EL (cell line): Measurements from ENCODE around the gene PHLDA3.

ENCODE experiments used
- DNase-seq: peaks from one replicate; pipeline ENCODE4 v3.0.0-alpha.2; 2016

The PHLDA3 gene

DNA sequence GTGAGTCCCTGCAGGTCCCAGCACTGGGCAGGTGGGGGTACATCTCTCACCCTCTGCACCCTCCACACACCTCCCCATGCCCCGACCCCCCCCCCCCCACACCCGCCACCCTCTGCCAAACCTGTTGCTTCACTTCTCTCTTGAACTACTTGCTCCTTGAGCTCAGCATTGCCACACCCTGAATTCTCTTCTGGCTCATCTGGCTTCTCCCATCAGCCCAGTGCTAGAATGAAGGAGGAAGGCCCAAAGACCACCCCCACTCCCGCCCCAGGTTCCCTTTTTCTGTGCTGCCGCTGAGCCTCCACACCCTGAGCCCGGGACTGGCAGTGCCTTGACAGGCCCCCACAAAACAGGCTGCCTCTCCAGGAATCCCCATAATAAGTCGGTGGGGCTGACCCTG, 41.0 kb downstream of the PHLDA3 start:
- no peak for DNase-seq

DNA sequence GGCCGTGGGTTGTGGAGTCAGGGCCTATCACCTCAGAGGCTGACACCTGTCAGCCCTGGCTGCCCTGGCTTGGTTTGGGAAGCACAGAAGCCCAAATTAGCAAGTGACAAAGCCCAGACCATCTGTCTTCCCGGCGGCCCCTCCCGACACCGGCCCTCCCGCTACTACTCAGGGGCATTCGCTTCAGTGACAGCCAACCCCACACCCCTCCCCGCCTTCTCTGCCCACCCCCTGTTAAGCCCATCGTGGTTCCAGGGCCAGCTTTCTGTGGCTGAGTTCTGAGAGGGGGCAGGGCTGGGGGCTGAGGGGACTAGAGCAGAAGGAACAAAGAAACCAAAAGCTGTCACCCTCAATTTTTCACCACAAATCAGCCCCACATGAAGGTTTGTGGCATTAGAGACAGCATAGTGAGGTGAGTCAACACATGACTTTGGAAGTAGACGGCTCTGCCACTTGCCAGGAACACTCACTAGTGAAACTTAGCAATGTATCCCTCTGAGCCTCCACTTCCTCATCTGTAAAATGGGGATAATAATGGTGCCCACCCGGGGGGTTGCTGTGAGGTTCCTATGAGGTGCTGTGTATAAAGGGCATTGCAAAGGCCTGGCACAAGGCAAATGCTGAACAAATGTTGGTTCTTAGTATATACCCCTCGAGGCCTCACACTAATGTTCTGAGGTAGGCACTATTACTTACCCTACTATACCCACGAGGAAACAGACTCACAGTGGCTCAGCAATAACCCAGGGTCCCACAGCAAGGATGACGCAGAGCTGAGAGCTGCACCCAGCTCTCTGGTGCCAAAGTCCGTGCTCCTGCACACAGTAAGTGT, 42.3 kb downstream of the PHLDA3 start:
- DNase-seq, result no peak

DNA sequence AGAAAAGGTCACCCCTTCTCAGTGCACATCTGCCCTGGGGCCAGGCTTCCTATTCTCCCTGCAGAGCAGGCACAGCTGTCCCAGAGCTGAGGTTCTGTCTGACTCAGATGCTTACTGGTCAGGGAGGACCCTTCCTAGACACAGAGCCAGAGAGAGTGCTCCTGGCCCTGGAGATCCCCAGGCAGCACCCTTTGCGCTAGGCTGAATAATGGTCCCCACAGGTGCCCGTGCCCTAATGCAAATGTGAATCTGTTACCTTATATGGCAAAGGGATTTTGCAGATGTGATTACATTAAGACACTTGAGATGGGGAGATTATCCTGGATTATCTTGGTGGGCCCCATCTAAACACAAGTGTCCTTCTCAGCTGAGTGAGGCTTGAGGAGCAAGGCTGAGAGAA, 44.8 kb downstream of the PHLDA3 start:
- DNase-seq, result no peak

DNA sequence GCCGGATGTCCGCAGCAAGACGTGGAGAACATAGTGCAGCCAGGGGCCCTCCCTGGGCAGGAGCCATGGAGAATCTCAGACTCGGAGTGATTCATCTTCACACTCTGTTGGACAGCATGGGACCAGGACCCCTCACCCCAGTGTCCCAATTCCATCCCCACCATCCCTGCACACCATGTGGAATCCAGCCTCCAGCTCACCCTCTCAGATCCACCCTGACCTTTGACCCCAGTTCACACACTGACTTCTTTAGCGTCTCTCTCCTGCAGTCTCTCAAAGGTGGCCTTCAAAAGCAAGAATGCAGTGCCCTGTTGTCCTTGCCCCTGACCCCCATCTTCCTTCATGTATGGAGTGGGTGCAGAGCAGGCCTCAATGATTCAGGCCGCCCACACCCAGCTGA, 45.3 kb downstream of the PHLDA3 start:
- DNase-seq, result no peak

DNA sequence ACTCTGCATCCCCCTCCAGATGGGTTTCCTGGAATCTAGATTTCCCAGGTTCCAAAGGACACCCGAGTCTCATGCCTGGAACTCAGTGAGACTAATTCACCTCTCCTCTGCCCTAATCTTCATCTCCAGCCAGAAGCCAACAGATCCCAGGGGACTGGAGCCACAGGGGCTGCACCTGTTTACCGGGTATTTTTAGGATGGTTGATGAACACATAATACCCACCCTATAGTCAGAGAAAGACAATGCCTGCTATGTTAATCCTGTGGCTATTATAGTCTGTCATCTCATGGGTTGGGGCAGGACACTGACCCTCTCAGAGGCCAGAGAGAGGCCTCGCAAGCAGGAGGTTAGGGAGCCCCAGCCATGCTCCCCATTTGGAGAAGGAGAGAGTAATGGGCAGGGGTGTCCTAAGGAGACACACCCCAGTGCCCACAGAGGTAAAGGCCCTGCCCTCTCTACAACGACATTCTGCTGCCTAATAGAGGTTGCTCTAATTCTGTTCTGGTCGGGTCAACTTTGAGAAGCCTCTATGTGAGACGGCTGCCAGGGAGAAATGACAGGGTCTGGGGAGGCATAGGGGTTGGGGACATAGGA, 46.5 kb downstream of the PHLDA3 start:
- no peak for DNase-seq

DNA sequence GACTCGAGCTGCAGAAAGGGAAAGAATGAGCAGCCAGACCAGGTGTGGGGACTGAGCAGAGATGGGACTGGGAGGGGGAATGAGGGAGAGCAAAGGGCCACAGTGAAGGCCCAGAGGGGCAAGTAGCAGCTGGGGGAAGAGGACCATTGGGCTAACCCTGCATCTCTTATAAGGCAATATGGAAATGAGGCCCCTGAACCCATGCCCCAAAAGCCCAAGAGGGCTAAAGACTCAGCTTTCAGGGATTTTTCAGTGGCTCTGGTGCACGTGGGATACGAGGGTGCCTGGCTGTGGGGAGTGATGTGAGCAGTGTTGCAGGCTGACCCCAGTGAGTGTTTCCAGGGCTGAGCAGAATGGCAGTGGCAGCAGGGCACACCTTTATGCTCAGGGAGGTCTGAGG, 47.0 kb downstream of the PHLDA3 start:
- no peak for DNase-seq

DNA sequence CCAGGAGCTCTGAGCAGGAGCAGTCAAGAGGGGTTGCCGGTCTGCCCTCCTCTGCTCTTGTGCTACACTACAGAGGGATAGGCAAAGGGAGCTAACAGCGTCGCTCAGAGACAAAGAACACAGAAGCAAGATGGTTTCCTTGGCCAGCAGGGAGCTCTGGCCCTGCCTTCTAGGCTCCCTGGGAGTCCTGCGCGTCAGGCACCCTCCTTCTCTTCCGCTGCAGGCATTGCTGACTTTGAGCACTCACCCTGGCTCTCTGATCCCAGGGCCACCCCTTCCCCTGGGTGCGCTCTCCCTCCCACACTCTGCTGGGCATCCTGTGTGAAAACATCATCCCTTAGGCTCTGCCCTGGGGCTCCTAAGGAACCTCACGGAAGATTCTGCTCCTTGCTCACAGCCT, 47.9 kb downstream of the PHLDA3 start:
- no peak for DNase-seq

DNA sequence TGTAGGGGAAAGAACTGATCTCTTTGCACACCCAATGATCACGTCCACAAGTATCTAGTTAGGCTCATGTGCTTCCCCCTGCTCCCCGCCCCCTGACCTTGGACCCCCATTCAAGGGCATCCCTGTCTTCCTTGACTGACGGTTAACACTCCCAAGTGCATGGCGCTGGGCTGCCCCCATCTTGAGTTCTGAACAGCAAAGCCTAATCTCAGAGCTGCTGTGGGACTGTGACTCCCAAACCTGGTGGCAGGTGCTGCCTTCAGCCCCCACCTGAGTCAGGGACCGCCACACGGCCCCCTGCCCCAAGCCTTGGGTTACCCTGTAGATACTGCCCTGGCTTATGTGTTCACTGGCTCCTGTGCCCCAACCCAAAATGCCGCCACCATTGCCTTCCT, 48.4 kb downstream of the PHLDA3 start:
- no peak for DNase-seq

DNA sequence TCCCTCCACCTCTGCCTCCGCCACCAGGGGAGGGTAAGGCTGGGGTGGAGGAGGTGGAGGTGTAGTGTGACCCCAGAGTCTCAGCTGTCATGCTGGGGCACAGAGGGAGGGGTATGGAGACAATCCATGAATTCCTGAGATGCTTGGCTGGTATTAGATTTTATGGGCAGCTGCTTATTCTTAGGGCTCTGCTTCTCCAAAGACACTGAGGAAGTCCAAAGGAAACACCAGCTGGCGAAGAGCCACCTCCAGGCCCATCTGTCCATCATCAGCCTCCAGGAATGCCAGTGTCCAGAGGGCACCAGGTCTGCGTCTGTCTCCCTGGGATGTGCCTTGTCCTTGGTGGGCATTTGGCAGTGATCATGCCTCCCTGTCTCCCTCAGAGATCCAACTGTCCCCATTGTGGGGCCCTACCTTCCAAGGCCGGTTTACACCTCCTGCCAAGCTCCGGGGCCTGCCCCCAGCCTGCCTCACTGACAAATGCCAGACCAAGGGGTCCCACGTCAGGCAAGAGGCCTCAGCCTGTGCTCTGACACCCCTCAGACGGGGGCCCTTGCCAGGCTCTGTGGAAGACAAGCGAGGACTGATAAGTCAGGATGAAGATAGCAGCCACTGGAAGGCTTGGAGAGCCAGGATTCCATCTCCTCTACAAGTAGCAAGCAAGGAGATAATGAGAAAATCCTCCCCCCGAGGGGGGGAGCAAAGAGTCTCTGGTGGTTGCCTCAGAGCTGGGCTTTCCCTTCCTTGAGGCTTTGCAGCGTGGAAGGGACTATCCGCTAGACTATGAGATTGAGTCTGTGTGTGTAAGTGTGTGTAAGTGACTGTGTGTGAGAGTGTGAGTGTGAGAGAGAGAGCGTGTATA, 49.0 kb downstream of the PHLDA3 start:
- DNase-seq, result peak; percentile 27

DNA sequence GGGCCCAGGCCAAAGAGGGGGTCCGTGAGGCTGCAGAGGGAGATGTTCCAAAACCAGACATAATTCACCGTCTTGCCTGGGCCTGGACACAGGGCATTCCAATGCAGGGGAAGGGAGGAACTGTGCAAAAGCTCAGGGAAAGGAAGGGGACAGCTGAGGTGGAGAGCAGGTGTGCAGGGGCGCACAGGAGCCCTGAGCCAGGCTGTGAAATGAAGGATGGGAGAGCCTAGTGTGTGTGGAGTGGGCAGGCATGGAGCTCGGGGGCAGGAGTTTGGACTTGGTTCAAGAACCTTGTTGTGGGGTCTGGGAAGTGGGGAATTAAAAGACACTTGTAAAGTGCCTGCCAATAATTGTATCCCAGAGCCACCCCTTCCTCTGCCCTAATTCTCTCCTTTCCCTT, 49.7 kb downstream of the PHLDA3 start:
- DNase-seq, result no peak

DNA sequence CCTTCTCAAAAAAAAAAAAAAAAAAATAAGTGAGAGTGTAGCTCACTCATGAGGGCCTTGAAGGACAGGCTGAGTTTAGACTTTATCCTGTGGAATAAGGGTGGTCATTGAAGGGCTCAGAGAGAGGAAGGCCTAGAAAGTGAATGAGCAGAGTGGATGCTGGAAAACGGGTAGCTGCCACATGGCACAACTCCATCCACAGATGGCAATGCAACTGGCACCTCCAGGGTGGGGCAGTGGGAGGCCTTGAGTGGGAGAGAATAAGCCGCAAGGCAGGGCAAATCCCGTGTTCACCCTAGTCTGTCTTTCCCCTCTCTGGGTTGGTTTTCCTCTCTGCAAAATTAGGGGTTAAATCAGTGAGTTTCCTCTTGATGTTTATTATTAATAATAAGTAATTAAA, 50.5 kb downstream of the PHLDA3 start:
- DNase-seq, result no peak
